HepG2 (cell line): ENCODE data around the gene C14orf119. TPM values are rescaled to one million over a fixed set of nuclear protein-coding genes. Genes with fewer than 3 reads are reported as not detected.

Experiments
- BHLHE40 ChIP-seq: IDR thresholded peaks from 2 replicates; pipeline ENCODE4 v1.6.1; 2011; ENCODE audit warnings: low read length, improper control_type of control experiment
- GMEB1 ChIP-seq: sonication (generic); formaldehyde crosslinking; IDR thresholded peaks from 2 replicates; pipeline ENCODE4 v1.5.1; 2020; ENCODE audit warnings: missing genetic modification reagents, mild to moderate bottlenecking, borderline replicate concordance
- GPBP1L1 ChIP-seq: sonication (generic); formaldehyde crosslinking; IDR thresholded peaks from 2 replicates; pipeline ENCODE4 v1.5.0; 2020; ENCODE audit warnings: mild to moderate bottlenecking, missing genetic modification reagents
- NFYB ChIP-seq: sonication (generic); formaldehyde crosslinking; IDR thresholded peaks from 2 replicates; pipeline ENCODE4 v1.4.0; 2020; ENCODE audit warnings: missing genetic modification reagents
- NPAS2 ChIP-seq: sonication (generic); formaldehyde crosslinking; IDR thresholded peaks from 2 replicates; pipeline ENCODE4 v1.8.0; 2022; ENCODE audit warnings: mild to moderate bottlenecking, missing genetic modification reagents, borderline replicate concordance
- PRDM4 ChIP-seq: sonication (generic); formaldehyde crosslinking; IDR thresholded peaks from 2 replicates; pipeline ENCODE4 v1.9.0; 2021; ENCODE audit warnings: missing genetic modification reagents, borderline replicate concordance
- SNAPC5 ChIP-seq: sonication (generic); formaldehyde crosslinking; IDR thresholded peaks from 2 replicates; pipeline ENCODE4 v1.8.1; 2023; ENCODE audit warnings: mild to moderate bottlenecking, missing genetic modification reagents, borderline replicate concordance
- SYNCRIP ChIP-seq: fragments of 200-400 bp; formaldehyde crosslinking; IDR thresholded peaks from 2 replicates; pipeline ENCODE4 v1.6.1; 2018; ENCODE audit warnings: mild to moderate bottlenecking, low read depth, low read length; ENCODE audit not compliant: insufficient read depth
- THAP7 ChIP-seq: sonication (generic); formaldehyde crosslinking; IDR thresholded peaks from 2 replicates; pipeline ENCODE4 v1.8.1; 2023; ENCODE audit warnings: mild to moderate bottlenecking, missing genetic modification reagents
- UBTF ChIP-seq: sonication (generic); formaldehyde crosslinking; IDR thresholded peaks from 2 replicates; pipeline ENCODE4 v1.4.0; 2020; ENCODE audit warnings: mild to moderate bottlenecking, missing genetic modification reagents
- ZBTB7B ChIP-seq: sonication (generic); formaldehyde crosslinking; IDR thresholded peaks from 2 replicates; pipeline ENCODE4 v1.4.0; 2020; ENCODE audit warnings: missing genetic modification reagents
- ZNF205 ChIP-seq: IDR thresholded peaks from 2 replicates; pipeline ENCODE4 v1.6.1; 2018; ENCODE audit warnings: missing biosample characterization, missing genetic modification reagents
- ZNF275 ChIP-seq: sonication (generic); formaldehyde crosslinking; IDR thresholded peaks from 2 replicates; pipeline ENCODE4 v1.8.0; 2022; ENCODE audit warnings: missing genetic modification reagents, mild to moderate bottlenecking, inconsistent platforms, borderline replicate concordance
- ZNF710 ChIP-seq: sonication (generic); formaldehyde crosslinking; IDR thresholded peaks from 2 replicates; pipeline ENCODE4 v1.5.0; 2020; ENCODE audit warnings: mild to moderate bottlenecking, missing genetic modification reagents, borderline replicate concordance
- ZSCAN31 ChIP-seq: sonication (generic); formaldehyde crosslinking; IDR thresholded peaks from 2 replicates; pipeline ENCODE4 v1.5.0; 2020; ENCODE audit warnings: low read depth, mild to moderate bottlenecking, missing genetic modification reagents
- polyA plus RNA-seq, 8 experiments: library from polyadenylated mRNA; depleted of rRNA in 3 of 8; stranded (reverse) in 7 of 8; unstranded in 1 of 8; fragments of >200 nt; fragmentation: Illumina TruSeq in 4 of 8; extraction: Trizol in 4 of 8; gene quantifications; 2 replicates each; pipeline versions ENCODE4 v1.2.1 to v1.2.3, GENCODE V29; 2011 to 2016; ENCODE audit warnings: low read depth in 4 of 8, missing spikeins in 1 of 8, mixed read lengths in 1 of 8; ENCODE audit not compliant: insufficient read depth in 1 of 8
- total RNA-seq, 5 experiments: library from RNA; depleted of rRNA; stranded (reverse); fragments of >200 nt; fragmentation: Illumina TruSeq; extraction: Trizol; gene quantifications; 2 replicates each; pipeline ENCODE4 v1.2.3, GENCODE V29; 2016; ENCODE audit warnings: low read depth in 1 of 5

Gene C14orf119
- total and polyA plus RNA-seq, 2 of the 13 experiments (the other 11 are each of a cell fraction or from before 2014, with no cell fraction given), result 117 to 206 TPM

- no peak for TF ChIP-seq UBTF (CRISPR knock-in tag)
- no peak for TF ChIP-seq ZNF275 (CRISPR knock-in tag)
- no peak for TF ChIP-seq GPBP1L1 (CRISPR knock-in tag)
- TF ChIP-seq NFYB (CRISPR knock-in tag), result no peak
- 0 out of 2 replicates have a peak, but pooled peaks have one; percentile 40 for TF ChIP-seq ZBTB7B (CRISPR knock-in tag)
- no peak for TF ChIP-seq SNAPC5
- TF ChIP-seq SYNCRIP, result no peak
- TF ChIP-seq GMEB1, result no peak
- TF ChIP-seq THAP7, result no peak
- TF ChIP-seq NPAS2 (CRISPR knock-in tag), result no peak
- 0 out of 2 replicates have a peak, but pooled peaks have one; percentile 31 for TF ChIP-seq ZNF710 (CRISPR knock-in tag)
- no peak for TF ChIP-seq ZSCAN31 (CRISPR knock-in tag)
- 0 out of 2 replicates have a peak, but pooled peaks have one; percentile 8 for TF ChIP-seq BHLHE40
- no peak for TF ChIP-seq PRDM4
- TF ChIP-seq ZNF205 (CRISPR knock-in tag), result no peak
Measured at GRCh38 chr14:23137192-23137812, 42.0 kb downstream of the C14orf119 start (continued).
